ENCODE results near the gene APOL4.

- no peak for TF ChIP-seq POLR2A (IDR thresholded peaks at IDR 0.05)
- TF ChIP-seq CTCF (IDR thresholded peaks at IDR 0.05): no peak
- TF ChIP-seq POLR2AphosphoS5 (IDR thresholded peaks at IDR 0.05): no peak
- TF ChIP-seq EP300 (IDR thresholded peaks at IDR 0.05): no peak
Observed at GRCh38 chr22:36213586-36213985, 12.0 kb upstream of the APOL4 start.
